Measurements from ENCODE around the gene CACNA1G. TPM values are rescaled to one million over a fixed set of nuclear protein-coding genes. Genes with fewer than 3 reads are reported as not detected.

Gene CACNA1G
- total RNA-seq, 1 experiment from 2014 or later, result not detected

Other genes starting within 250 kb of the CACNA1G start
- gene XYLT2, start 214.6 kb upstream of the CACNA1G start, total RNA-seq (2014; rRNA removed; shearing (Covaris generic); ENCODE audit: low replicate concordance), result 11.4 and 30.4 TPM in 2 replicates
- gene MRPL27, start 187.5 kb upstream of the CACNA1G start, total RNA-seq (2014; rRNA removed; shearing (Covaris generic); ENCODE audit: low replicate concordance), result 22.3 and 48.6 TPM in 2 replicates
- 10.6 and 18.8 TPM in 2 replicates for gene EME1, start 187.5 kb upstream of the CACNA1G start, total RNA-seq (2014; rRNA removed; shearing (Covaris generic); ENCODE audit: low replicate concordance)
- 53.3 and 68.0 TPM in 2 replicates for gene LRRC59, start 163.2 kb upstream of the CACNA1G start, total RNA-seq (2014; rRNA removed; shearing (Covaris generic); ENCODE audit: low replicate concordance)
- gene ACSF2, start 134.5 kb upstream of the CACNA1G start, total RNA-seq (2014; rRNA removed; shearing (Covaris generic); ENCODE audit: low replicate concordance), result 63.5 and 67.7 TPM in 2 replicates
- not detected in 2 replicates for gene CHAD, start 91.8 kb upstream of the CACNA1G start, total RNA-seq (2014; rRNA removed; shearing (Covaris generic); ENCODE audit: low replicate concordance)
- gene RSAD1, start 81.9 kb upstream of the CACNA1G start, total RNA-seq (2014; rRNA removed; shearing (Covaris generic); ENCODE audit: low replicate concordance), result 15.4 and 41.3 TPM in 2 replicates
- gene MYCBPAP, start 52.3 kb upstream of the CACNA1G start, total RNA-seq (2014; rRNA removed; shearing (Covaris generic); ENCODE audit: low replicate concordance), result 2.0 and 2.5 TPM in 2 replicates
- gene EPN3, start 28.0 kb upstream of the CACNA1G start, total RNA-seq (2014; rRNA removed; shearing (Covaris generic); ENCODE audit: low replicate concordance), result not detected in 2 replicates
- gene SPATA20, start 13.5 kb upstream of the CACNA1G start, total RNA-seq (2014; rRNA removed; shearing (Covaris generic); ENCODE audit: low replicate concordance), result 38.8 and 76.8 TPM in 2 replicates
- not detected in 2 replicates for gene ABCC3, start 74.2 kb downstream of the CACNA1G start, total RNA-seq (2014; rRNA removed; shearing (Covaris generic); ENCODE audit: low replicate concordance)
- gene ANKRD40, start 147.2 kb downstream of the CACNA1G start, total RNA-seq (2014; rRNA removed; shearing (Covaris generic); ENCODE audit: low replicate concordance), result 17.1 and 34.1 TPM in 2 replicates
- gene LUC7L3, start 158.9 kb downstream of the CACNA1G start, total RNA-seq (2014; rRNA removed; shearing (Covaris generic); ENCODE audit: low replicate concordance), result 102 and 142 TPM in 2 replicates
- gene ANKRD40CL, start 206.8 kb downstream of the CACNA1G start, total RNA-seq (2014; rRNA removed; shearing (Covaris generic); ENCODE audit: low replicate concordance), result not detected in 2 replicates